NCI-H146 treated with DMSO at 0.1 percent for 48 hours (cell line): ENCODE data around the gene PTEN.
A peak's percentile ranks its signal among the peaks of the same experiment; 100 is the strongest.
"Not testable (repeated sequence)": the region's sequence is repeated elsewhere in the genome, so short reads cannot be mapped to it uniquely, and the experiment has no call there.

Experiments used
- DNase-seq: peaks from one replicate; lab custom pipeline; 2025; ENCODE audit not compliant: unreplicated experiment; lab: John Stamatoyannopoulos, UW

PTEN gene

DNA sequence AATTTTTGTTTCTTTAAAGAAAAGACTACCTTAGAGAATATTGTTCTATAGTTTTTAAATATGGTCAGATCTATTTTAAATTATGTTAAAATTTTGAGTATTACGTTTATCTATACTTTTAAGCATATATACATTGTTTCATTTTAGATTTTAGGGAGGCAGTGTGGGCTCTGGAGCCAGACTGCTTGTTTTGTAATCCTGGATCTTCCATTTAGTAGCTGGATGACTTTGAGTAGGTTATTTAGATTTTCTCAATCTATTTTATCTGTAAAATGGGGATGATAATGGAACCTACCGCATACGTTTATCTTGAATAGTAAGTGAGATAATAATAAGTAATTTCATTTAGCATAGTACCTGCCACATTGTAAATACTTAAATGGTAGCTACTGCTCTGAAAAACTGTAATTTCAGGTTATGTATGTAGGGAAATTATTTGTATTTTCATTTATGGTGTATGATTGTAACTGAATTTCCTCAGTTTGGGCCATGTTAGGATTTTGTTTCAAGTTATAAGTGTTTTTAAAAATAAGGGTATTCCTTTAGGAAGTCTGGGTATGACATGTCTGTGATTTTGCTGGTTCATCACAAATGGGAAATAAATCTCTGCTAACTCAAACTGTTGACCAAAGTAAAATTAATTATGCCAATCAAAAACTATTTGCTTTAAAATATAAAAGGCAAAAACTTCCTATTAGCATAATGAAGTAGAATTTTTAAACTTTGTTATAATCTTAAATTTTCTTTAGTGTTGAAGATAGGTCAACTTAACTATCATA is 6.5 kb downstream of the PTEN start:
- DNase-seq, result no peak

DNA sequence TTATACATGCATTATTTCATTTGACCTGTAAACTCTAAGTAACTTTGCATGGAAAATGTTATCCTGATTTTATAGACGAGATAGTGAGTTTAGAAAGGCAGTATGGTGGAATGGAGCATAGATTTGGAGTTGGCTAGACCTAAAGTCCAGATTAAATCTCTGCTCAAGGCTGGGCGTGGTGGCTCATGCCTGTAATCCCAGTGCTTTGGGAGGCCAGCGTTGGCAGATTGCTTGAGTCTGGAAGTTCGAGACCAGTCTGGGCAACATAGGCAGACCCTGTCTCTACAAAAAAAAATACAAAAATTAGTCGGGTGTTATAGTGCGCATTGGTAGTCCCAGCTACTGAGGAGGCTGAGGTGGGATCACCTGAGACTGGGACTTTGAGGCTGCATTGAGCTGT is 9.4 kb downstream of the PTEN start:
- no peak for DNase-seq

DNA sequence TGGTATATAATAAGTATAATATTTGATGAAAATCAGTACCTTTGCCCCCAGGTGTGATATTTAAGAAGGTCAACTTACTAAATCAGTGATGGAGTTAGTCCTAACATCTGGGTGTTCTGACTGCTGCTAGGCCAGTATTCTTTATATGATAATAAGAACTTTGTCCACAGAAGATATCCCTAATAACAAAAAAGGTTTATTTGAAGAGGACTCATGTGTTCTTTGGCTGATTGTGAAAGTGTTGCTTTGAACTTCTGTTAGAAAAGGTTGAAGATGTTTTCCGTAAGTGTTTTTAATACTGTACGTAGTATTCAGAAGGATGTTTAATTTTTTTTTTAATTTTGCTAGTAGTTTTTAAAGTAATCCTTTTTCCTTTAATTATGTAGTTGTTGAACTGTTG is 10.2 kb downstream of the PTEN start:
- no peak for DNase-seq

DNA sequence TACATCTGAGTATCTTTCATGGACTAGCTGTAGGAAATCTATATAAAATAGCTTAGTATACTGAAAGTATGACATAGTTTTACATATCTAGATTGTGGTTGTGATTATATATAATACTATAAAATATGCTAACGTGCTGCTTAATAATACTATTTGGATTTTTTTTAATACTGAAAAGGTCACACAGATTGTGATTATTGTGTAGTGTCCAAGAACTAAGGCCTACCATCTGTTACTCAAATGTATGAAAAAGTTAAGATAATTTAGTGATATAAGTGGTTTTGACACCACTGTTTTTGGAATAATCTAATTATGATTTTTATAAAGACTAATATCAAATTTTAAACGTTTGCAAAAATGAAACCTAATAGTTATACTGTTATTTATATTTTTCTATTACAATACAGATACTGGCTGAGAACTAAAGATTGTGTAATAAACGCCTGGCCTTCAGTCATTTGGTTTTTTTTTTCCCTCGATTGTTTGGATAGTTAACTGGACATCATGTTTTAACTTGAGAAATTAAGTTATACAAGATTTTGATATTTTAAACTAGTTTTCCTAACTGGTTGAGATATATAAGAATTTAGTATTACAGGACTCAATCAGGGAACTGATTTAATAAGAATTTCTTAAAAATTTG is 12.6 kb downstream of the PTEN start:
- DNase-seq, result no peak

GRCh38 chr10:87878664-87879459 is 15.4 kb downstream of the PTEN start:
- no peak for DNase-seq

DNA sequence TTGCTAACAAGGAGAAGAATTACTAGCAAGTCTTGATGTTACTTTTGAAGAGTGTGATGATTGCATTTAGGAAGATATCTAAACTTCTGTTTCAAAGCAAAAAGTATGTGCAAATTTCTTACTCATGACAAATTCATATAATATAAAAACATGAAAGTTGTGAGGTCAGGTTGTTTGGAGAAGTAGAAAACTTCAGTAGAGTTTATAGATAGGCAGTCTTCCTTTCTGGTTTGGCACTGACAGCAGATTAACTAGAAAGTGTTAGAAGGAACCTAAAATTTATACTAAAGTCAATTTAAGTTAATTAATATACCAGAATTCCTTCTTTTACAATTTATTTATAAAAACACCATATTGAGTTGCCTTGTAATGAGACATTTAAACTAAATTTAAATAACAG is 16.9 kb downstream of the PTEN start:
- DNase-seq, result no peak

DNA sequence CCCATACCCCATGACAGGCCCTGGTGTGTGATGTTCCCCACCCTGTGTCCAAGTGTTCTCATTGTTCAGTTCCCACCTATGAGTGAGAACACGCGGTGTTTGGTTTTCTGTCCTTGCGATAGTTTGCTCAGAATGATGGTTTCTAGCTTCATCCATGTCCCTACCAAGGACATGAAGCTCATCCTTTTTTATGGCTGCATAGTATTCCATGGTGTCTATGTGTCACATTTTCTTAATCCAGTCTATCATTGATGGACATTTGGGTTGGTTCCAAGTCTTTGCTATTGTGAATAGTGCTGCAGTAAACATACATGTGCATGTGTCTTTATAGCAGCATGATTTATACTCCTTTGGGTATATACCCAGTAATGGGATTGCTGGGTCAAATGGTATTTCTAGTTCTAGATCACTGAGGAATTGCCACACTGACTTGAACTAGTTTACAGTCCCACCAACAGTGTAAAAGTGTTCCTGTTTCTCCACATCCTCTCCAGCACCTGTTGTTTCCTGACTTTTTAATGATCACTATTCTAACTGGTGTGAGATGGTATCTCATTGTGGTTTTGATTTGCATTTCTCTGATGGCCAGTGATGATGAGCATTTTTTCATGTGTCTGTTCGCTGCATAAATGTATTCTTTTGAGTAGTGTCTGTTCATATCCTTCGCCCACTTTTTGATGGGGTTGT is 18.1 kb downstream of the PTEN start:
- not testable (repeated sequence) for DNase-seq

DNA sequence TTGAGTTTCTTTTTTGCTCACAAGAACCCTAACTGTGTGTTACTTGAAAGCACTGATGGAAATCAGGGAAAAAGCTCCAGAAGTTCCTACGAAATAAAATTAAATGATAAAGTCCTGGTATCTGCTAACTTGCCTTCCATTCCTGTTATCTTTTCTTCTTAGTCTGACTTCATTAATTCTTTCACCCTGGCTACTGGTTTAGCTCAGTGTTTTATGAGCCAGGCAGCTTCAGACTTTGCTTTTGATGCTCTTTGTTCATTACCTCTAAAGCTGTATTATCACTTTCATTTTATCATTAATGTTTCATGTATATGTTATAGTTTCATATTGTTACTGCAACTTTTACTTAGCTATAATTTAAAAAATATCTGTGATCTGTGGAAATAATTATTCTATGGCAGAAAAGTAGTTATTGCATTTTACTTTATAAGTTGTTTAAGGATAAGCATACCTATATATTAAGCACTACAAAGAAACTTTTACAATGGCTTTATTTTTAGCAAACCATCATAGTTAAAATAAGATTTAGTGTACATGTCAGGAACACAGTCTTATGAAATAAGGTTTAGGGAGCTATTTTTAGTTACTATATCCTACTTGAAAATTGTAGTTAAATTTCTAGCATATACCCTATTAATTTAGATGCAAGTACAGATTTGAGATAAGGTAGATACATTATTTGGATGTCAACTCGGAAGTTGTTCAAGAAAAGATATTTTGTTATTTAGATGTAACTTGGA is 19.3 kb downstream of the PTEN start:
- no peak for DNase-seq

GRCh38 chr10:87886635-87887034 is 23.2 kb downstream of the PTEN start:
- DNase-seq, result no peak

DNA sequence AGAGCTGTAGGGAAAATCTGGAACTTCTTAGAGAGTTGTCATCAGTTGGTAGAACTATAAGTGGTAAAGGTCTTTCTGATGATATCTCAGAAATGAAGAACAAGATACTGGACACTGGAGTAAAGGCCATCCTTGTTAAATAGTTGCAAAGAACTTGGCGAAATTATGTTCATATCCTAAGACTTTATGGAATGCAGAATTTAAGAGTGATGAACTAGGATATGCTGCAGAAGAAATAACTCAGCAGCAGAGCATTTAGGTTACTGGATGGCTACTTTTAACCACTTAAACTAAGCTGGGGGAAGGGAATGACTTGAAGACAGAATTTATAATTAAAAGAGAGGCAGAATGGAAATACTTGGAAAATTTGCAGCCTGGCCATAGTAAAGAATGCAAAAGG is 23.7 kb downstream of the PTEN start:
- no peak for DNase-seq

DNA sequence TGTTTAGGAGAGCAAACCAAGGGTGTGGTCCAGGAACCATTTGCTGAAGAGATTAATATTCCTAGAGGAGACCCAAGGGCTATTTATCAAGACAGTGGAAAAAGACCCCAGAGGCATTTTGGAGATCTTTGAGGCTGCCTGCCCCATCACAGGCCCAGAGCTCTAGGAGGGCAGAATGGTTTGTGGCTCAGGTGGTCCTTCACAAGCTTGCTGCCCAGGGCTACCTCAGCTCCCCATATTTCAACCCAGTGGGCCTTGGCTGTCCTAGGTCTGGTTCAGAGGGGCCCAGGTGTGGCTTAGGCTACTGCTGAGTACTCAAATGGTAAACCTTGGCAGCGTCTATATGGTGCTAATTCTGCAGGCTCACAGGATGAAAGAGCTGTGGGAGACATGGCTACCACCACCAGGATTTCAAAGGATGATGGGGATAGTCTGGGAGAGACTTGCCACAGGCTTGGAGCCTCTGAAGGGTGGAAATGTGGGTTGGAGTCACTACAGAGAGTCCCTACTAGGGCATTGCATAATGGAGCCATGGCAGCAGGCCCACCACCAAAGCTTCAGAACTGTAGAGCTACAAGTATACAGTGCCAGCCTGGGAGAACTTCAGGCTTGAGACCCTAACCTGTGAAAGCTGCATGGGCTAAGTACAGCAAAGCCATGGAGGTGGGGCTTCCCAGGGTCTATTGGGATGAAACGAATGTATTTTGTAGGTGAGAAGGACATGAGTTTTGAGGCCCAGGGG is 24.3 kb downstream of the PTEN start:
- DNase-seq, result no peak

GRCh38 chr10:87895430-87895829 is 32.0 kb downstream of the PTEN start:
- no peak for DNase-seq

- DNase-seq, result peak; percentile 7
Measured at GRCh38 chr10:87896216-87896615, 32.8 kb downstream of the PTEN start.

- DNase-seq, result not testable (repeated sequence)
Measured at GRCh38 chr10:87897957-87898356, 34.5 kb downstream of the PTEN start.

GRCh38 chr10:87903396-87903795 is 40.0 kb downstream of the PTEN start:
- DNase-seq, result not testable (repeated sequence)

DNA sequence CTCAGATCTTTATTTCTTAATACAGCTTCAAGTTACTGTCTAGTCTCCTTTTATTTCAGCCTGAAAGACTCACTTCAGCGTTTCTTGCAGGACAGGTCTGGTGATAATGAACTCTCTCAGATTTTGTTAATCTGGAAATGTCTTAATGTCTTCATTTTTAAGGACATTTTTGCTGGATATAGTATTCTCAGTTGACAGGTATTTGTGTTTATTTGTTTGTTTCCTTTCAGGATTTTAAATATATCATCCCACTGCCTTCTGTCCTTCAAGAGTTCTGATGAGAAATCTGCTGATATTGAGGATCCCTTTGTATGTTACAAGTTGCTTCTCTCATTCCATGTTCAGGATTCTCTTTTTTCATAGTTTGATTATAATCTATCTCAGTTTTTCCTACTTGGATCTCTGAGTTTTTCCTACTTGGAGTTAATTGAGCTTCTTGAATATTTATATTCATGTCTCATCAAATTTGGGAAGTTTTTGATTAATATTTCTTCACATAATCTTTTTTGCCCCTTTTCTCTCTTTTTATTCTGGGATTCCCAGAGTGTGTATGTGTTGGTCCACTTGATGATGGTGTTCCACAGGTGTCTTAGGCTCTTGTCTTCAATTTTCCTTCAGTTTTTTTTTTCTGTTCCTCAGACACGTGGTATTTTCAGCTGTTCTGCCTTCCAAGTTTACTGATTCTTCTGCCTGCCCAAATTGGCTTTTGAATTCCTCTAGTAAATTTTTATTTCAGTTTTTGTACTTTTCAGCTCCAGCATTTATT is 49.9 kb downstream of the PTEN start:
- no peak for DNase-seq

- no peak for DNase-seq
Measured at GRCh38 chr10:87915406-87915805, 52.0 kb downstream of the PTEN start.

DNA sequence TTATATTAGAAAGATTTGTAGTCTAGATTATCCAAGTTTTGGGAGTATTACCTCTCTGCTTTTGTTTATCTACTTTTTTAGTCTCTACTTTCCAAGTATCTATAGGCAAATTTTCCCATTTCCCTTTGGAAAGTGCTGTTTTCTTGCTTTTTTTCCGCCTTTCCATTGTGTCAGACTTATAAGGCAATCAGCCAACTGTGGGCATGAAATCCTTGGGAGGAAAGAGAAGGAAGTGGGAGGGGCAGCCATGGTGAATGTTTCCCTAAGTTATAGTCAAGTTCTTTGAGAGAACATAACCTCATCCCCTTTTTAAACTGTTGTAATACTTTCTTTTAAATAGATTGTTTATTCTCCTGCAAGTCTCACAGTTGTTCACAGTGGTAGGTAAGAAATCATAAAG is 52.6 kb downstream of the PTEN start:
- no peak for DNase-seq

DNA sequence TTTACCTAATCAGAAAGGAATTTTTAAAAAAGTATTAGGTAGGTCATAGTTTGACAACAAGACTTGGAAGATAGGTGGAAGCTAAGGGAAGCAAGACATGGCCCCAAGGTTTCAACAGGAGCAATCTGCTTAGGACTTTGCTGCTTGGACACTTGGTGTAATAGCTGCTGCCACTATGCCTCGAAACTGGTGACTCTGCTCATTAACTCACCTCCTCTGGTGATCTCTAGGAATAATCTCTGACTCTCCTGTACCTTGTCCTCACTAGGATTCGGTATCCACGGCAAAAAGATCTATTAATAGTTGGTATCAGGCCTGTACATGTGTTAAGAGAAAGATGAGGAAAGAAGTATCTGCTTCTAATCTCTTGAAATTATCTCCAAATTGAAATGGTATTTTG is 53.1 kb downstream of the PTEN start:
- no peak for DNase-seq
